ENCODE measurements around the gene GARRE1.

- TF ChIP-seq CTCF (IDR thresholded peaks at IDR 0.05) (no peak), POLR2A (IDR thresholded peaks at IDR 0.05) (no peak), POLR2AphosphoS5 (IDR thresholded peaks at IDR 0.05) (no peak)
Observed at GRCh38 chr19:34300380-34300779, 46.0 kb downstream of the GARRE1 start.
